T follicular helper cell (primary cell): ENCODE measurements around the gene RAI1.
A peak's percentile ranks its signal among the peaks of the same experiment; 100 is the strongest.

Source experiments
- DNase-seq: peaks from one replicate; pipeline ENCODE4 v3.0.0-alpha.2; 2020; ENCODE audit warnings: low read depth

The RAI1 gene

DNA sequence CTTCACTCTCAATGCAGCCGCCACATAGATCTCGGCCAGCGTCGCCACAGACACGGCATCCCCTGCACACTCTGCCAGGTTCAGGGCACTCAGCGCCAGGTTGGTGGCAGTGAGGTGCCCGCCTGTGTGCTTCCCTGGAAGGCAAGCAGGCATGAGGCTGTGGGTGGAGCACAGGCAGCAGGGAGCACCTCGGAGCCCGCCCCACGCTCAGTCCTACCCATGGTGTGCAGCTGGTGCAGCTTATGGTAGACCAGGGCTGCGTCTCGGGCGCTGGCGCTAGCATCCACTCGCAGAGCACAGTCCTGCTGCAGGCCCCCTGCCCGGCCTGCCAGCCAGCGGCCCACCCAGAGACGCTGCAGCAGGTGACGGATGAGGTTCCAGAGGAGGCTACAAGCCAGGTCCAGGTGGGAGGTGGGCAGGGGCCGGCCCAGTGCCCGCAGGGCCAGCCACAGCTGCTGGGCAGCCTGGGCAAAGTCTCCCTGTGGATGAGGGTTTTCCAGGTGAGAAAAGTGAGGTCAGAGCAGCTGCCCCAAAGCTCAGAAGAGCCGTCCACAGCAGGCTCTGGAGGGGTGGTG, 135.1 kb downstream of the RAI1 start:
- no peak for DNase-seq

DNA sequence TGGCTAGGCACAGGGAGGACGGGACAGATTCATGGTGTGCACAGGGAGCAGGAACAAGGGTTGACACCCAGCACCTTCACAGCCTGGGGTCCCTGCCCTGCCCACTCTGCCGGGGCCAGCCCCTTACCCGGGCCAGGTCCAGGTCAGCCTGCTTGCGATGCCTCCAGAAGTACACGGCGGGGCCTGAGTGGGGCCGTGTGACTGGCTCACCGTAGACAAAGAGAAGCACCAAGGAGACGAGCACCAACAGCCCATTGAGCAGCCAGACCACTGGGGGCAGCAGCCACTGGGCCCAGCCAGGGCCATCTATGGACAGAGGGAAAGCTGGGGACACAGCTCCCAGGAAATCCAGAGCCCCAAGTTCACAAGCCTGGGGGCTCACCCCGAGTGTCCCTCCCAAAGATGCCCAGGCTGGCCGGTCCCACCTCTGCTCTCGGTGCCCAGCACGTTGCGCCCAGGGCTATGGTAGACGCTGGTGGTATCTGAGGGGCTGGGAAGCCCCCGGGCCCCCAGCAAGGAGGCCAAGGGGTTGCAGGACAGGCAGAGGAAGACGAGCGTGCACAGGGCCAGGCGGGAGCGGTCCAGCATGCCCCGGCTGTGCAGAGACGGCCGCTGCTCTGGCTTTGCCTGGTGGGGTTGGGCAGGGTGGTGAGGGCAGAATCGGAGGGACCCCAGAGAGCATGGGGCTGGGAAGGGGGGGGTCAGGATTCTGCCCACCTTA, 135.7 kb downstream of the RAI1 start:
- no peak for DNase-seq

DNA sequence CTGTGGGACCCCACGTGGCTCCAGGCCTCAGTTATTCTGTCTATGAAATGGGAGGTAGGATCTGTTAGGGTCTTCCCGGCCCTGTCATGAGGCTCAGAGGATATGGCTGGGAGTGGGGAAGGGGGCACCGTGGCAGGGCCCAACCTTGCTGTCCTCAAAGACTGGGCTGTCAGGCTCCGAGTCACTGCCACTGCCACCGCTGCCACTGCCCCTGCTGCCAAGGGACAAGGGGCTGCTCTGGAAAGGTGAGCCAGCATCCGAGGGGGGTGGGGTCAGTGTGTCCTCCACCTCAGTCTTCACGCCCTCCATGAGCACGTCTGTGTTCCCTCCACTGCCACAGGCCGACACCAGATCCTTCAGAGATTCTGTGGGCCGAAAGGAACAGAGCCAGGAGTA, 136.3 kb downstream of the RAI1 start:
- no peak for DNase-seq

DNA sequence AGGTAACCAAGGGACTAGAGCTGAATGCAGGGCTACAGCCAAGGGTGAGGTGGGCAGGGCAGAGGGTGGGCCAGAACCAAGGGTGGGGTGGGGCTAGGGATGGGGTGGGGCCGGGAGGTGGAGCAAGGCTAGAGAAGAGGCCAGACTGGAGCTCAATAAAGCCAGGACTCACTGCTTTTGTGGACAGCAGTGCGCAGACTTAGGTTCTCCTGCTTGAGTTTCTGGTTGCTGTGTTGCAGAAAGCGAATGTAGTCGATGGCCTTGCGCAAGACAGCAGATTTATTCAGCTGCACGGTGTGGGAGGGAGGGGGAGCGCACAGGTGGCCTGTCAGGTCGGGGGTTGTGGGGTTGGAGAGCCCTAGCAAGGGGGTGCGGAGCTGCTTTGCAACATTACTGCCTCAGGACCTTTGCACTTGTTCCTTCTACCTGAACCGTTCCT, 136.8 kb downstream of the RAI1 start:
- DNase-seq = no peak

- DNase-seq = no peak
Measured at GRCh38 chr17:17819111-17819510, 137.9 kb downstream of the RAI1 start.

GRCh38 chr17:17819561-17819995, 138.3 kb downstream of the RAI1 start:
- no peak for DNase-seq

DNA sequence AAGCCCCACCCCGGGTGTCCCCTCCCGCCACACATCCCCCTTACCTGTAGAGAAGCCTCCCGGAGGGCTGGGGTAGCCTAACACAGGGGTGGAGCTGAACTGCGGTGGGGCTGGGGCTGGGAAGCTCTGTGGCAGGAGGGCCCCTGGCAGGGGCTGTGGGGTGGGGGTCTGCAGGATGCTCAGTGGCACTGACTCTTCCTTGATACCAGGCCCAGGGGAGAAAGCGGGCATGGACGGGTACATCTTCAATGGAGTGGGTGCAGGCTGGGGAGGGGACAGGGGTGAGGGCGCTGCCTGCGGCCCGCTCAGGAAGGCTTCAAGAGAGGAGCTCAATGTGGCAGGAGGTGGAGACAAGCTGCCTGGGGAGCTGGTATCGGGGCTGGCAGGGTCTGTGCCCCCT, 138.8 kb downstream of the RAI1 start:
- no peak for DNase-seq

DNA sequence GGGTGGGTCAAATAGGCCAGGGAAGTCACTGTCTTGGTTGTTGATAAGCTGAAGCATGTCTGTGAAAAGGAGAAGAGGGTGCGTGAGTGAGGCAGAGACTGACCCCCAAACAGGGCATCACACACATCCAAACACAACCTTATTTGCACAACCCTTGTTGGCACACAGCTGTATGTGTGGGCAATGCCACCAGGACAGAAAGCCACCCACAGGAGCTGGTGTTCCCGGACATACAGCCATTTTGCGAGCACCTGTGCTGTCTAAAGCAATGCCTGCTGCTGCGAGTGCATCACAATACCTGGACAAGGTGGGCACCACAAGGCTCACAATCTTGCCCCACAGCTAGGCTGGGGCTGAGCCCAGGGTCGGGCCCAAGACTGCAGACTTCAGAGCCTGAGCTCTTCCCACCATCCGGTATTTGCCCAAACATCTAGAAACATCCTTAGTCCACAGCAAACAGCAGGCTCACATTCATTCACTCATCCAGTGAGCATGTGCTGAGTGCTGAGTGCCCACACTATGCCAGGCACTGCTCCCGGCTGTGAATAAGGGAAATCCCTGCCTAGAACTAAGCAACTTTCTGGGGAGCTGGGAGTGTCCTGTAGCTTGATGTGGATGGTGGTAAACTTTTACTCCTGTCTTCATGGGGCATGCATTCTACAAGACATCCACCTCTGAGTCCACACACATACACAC, 139.4 kb downstream of the RAI1 start:
- DNase-seq = no peak

GRCh38 chr17:17822189-17822588, 140.9 kb downstream of the RAI1 start:
- no peak for DNase-seq

DNA sequence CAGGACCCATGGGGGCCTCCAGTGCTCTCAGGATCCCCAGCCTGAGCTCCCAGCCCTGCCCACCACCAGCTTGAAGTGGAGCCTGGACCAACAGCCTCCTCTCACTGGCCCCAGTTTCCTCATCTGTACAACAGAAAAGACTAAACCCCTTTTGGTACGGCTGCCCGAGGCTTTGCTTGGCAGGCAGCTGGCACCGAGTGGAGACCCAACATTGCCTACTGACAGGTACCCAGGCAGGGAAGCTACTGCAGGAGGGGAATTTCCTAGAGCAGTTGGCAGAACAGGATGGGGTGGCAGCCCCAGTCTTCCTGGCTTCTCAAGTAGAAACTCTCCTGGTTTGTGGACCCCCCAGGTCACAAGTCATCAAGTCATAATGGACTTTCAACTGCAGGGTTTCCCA, 141.4 kb downstream of the RAI1 start:
- DNase-seq = no peak

DNA sequence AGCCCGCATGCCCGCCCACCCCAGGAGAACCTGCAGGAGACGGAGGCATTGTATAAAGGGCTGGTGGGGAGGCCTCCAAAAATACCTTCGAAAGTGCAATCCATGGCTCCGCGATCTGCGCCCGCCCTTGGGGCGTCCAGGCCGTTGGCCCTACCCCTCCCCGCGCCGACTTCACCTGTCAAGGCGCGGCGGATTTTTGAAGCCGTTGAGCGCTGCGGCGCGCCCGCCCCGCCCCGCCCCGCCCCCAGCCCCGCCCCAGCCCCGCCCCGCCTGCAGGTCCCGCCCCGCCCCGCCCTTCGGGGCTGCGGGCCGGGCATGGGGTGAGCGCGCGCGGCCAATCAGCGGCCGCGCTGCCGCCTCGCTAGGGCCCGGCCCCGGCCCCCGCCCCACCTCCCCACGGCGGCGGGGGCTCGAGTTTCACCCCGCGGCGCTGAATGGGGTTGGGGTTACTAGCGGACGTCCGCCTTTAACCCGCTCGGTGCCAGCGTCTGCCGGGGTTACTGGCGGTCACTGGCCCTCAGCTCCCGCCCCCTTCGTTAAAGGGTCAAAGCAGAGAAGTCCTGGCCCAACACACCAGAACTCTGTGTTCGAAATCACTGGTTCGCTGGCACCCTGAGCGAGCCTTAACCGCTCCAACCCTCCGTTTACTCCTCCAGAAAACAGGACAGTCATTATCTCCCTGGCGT, 142.3 kb downstream of the RAI1 start:
- DNase-seq = peak; percentile 66

- no peak for DNase-seq
Measured at GRCh38 chr17:17824119-17824782, 143.0 kb downstream of the RAI1 start.

DNA sequence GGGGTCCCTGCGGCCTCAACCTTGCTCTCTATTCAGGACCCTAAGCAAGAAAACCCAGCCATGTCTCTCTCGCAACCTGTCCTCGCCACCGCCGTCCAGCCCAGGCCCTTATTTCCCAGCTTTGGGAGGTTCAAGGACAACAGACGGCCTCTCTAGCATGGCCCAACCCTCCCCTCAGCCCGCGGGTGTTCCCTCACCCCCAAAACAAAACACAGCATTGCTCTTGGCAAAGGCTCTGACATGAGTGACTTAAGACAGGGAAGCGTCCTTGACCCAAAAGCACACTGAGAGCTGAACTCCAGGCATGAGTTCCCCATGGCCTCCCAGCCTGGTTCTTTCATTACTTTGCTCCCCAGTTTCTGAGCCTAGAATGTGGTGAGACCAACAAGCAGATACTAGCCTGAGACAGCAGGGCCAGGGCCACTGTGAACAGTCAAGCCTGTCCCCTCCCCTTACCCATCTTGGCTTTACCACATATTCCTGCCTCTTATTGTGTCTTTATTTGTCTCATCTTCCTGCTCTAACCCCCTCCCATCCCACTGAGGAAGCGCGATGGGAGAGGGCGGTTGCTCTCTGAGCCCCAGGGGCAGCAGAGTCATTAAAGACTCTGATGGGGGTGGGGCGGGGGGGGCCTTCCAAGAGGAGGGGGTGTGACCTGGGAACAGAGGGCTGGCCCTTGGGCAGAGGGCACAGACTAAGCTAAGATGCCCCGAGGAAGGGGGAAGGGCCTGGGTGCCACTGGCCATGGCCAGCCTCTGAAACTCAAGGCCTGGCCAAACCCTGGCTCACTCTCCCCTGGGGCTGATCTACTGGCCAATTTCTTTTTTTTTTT, 143.7 kb downstream of the RAI1 start:
- no peak for DNase-seq

- no peak for DNase-seq
Measured at GRCh38 chr17:17826342-17826713, 145.1 kb downstream of the RAI1 start.

DNA sequence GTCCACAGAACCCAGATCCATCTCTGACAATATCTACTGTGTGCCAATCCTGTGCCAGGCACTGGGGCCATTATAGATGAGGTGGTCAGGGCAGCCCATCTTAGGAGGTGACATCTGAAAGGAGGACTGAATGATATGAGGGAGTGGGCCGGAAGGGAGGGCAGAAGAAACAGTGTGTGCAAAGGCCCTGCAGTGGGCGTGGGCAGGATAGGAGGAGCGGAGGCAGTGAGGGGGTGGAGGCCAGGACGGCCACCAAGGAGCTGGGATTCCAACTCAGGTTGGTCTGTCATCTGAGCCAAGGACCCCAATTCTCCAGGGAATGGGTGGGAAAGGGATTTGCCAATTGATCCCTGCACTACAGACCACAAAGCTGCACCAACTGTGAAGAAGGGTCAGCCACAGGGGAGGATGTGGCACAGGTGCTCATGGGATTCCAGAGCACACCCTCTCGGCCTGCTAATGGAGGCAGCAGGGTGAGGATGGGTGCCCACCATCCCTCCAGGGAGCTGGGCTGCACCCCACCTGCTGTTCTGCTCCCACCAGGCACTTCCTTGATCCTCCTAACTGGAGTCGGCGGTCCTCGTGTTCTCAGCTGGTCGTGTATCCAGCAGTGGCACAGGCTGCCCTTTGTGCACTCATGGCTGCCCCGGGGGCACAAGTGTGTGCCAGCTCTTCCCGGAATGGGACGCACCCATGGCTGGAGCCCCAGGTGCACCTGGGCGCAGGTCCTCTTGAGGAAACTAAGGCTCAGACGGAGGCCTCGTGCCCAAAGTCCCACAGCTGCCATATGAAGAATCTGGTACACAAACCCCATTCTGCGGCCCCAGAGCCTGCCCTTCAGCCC, 145.9 kb downstream of the RAI1 start:
- no peak for DNase-seq

GRCh38 chr17:17827826-17828621, 146.8 kb downstream of the RAI1 start:
- DNase-seq = no peak

DNA sequence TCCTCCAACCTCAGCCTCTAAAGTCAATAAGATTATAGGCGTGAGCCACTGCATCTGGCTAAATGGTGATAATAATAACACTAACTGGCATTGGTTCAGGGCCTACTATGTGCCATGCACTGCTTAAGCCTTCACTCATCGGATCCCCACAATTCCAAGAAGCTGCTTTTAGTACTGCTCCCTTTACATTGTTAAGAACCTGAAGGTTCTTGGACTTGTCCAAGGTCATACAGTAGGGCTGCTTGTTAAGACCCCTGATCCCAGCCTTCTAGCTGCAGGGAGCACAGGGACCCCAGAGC, 149.0 kb downstream of the RAI1 start:
- DNase-seq = no peak

GRCh38 chr17:17830740-17831207, 149.5 kb downstream of the RAI1 start:
- no peak for DNase-seq

GRCh38 chr17:17831208-17832031, 150.2 kb downstream of the RAI1 start:
- DNase-seq = no peak
